Small intestine (tissue), 7 donors: ENCODE results near the gene MT2A. TPM values are rescaled to one million over a fixed set of nuclear protein-coding genes. Genes with fewer than 3 reads are reported as not detected.

Experiments used
- DNase-seq, 2 donors: peaks; one replicate each; pipeline versions ENCODE4 v3.0.0 to v3.0.0-alpha.2; 2013
- FAIRE-seq: peaks from 2 replicates; lab custom pipeline; 2012; peaks lifted over from hg19 to GRCh38; lab: Jason Lieb, UNC
- H3K27ac ChIP-seq, 3 donors: one replicate each; pipeline ENCODE4 v1.5.1; 2013; ENCODE audit warnings: low read length in 2 of 3, mild to moderate bottlenecking in 2 of 3, control low read depth in 1 of 3, inconsistent platforms in 1 of 3, low read depth in 1 of 3, moderate library complexity in 1 of 3
- H3K27me3 ChIP-seq, 3 donors: one replicate each; pipeline ENCODE4 v1.6.1; 2013; ENCODE audit warnings: low read length in 3 of 3, inconsistent platforms in 1 of 3; ENCODE audit not compliant: control insufficient read depth in 3 of 3, insufficient read depth in 3 of 3
- H3K36me3 ChIP-seq, 3 donors: one replicate each; pipeline ENCODE4 v1.6.1; 2013; ENCODE audit warnings: low read length in 3 of 3, inconsistent platforms in 1 of 3, low read depth in 1 of 3, mild to moderate bottlenecking in 1 of 3, moderate library complexity in 1 of 3; ENCODE audit not compliant: control insufficient read depth in 3 of 3, insufficient read depth in 2 of 3
- H3K4me1 ChIP-seq, 3 donors: one replicate each; pipeline ENCODE4 v1.6.1; 2013; ENCODE audit warnings: low read length in 2 of 3, inconsistent platforms in 1 of 3, low read depth in 1 of 3, mild to moderate bottlenecking in 1 of 3, moderate library complexity in 1 of 3; ENCODE audit not compliant: control insufficient read depth in 3 of 3, insufficient read depth in 2 of 3
- H3K4me3 ChIP-seq, 3 donors: one replicate each; pipeline ENCODE4 v1.5.1; 2013; ENCODE audit warnings: low read length in 3 of 3, control low read depth in 1 of 3, inconsistent platforms in 1 of 3, low read depth in 1 of 3, mild to moderate bottlenecking in 1 of 3, moderate library complexity in 1 of 3
- H3K9me3 ChIP-seq, 2 donors: one replicate each; pipeline ENCODE4 v1.6.1; 2013; ENCODE audit warnings: low read depth in 1 of 2, low read length in 1 of 2; ENCODE audit not compliant: control insufficient read depth in 2 of 2, insufficient read depth in 1 of 2
- WGBS, 3 donors: extraction: QIAGEN DNeasy Blood & Tissue Kit; methylation state at CpG; one replicate each; pipeline ENCODE4 v1.1.7; 2013; 5-methylcytosine and 5-hydroxymethylcytosine counted together
- polyA plus RNA-seq, 4 donors: library from polyadenylated mRNA; stranded (reverse) in 3 of 4; unstranded in 1 of 4; fragments of 200-250 nt in 3 of 4; fragments of 120-200 nt in 1 of 4; gene quantifications; one replicate each; pipeline versions ENCODE4 v1.2.1 to v1.2.3, GENCODE V29; 2013
- donor health status: healthy with polysubstance abuse.
- donor health status: control.
- donor health status: control.
- donor health status: Bipolar disorder and iron deficiency.
- donor health status: healthy.

The MT2A gene
- polyA plus RNA-seq, 4 donors = 133 to 464 (median 194) TPM

- no peaks in the 10 kb centered on the region for H3K36me3 ChIP-seq
- no peak for FAIRE-seq
- WGBS, 3 donors = 11 to 26% (median 13%) methylated on average over 16 of the region's 16 CpGs
- H3K27ac ChIP-seq = peak overlapping the region in 2 of 3 donors; percentile 39 to 95
- H3K27me3 ChIP-seq = peaks cover 0 to 15% (median 0%) of the 10 kb centered on the region in 3 donors
- peaks cover 0 to 3% (median 0%) of the 10 kb centered on the region in 3 donors for H3K4me1 ChIP-seq
- H3K4me3 ChIP-seq = peak overlapping the region in 2 of 3 donors; percentile 64 to 77
- DNase-seq = peak in 1 of 2 donors; percentile 48
- H3K9me3 ChIP-seq = no peaks in the 10 kb centered on the region
Observed at GRCh38 chr16:56625943-56626654, 17.7 kb downstream of the MT2A start.

GRCh38 chr16:56626685-56627084, 18.3 kb downstream of the MT2A start:
- 9 to 46% (median 19%) methylated on average over 7 of the region's 7 CpGs for WGBS, 3 donors
- Histone ChIP-seq H3K36me3 (no peaks in the 10 kb centered on the region), H3K9me3 (no peaks in the 10 kb centered on the region), H3K4me1 (peaks cover 0 to 3% (median 0%) of the 10 kb centered on the region in 3 donors), H3K27me3 (peaks cover 0 to 21% (median 0%) of the 10 kb centered on the region in 3 donors), H3K4me3 (peak overlapping the region in 1 of 3 donors; percentile 77), H3K27ac (peak overlapping the region in 1 of 3 donors; percentile 59)
- DNase-seq = no peak
- FAIRE-seq = no peak

GRCh38 chr16:56628486-56629350, 20.3 kb downstream of the MT2A start:
- no peak overlapping the region for H3K4me3 ChIP-seq
- no peak overlapping the region for H3K27ac ChIP-seq
- H3K27me3 ChIP-seq = peaks cover 0 to 42% (median 5%) of the 10 kb centered on the region in 3 donors
- H3K36me3 ChIP-seq = no peaks in the 10 kb centered on the region
- DNase-seq (no peak), FAIRE-seq (no peak)
- peaks cover 0 to 3% (median 0%) of the 10 kb centered on the region in 3 donors for H3K4me1 ChIP-seq
- no peaks in the 10 kb centered on the region for H3K9me3 ChIP-seq
- 70 to 75% (median 74%) methylated on average over 9 of the region's 9 CpGs for WGBS, 3 donors

DNA sequence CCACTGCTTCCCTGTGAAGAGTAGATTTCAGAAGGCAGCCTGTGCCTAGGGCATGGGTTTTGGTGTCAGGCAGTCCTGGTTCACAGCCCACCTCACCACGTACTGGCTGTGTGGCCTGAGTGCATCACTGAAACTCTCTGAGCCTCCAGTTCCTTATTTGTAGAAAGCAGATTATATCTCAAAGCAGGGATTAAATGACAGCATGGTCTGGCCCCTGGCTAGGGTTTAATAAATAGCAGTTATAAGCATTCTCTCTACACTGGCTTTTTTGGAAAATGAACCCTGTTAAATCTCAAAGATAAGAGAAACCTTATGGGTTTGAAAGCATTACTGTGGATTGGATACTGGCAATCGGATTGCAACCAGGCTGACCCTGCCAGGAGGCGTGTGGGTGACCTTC, 21.1 kb downstream of the MT2A start:
- 86 to 90% (median 89%) methylated on average over 3 of the region's 3 CpGs for WGBS, 3 donors
- no peak for DNase-seq
- no peak for FAIRE-seq
- no peaks in the 10 kb centered on the region for H3K9me3 ChIP-seq
- no peak overlapping the region for H3K27ac ChIP-seq
- peaks cover 0 to 50% (median 6%) of the 10 kb centered on the region in 3 donors for H3K27me3 ChIP-seq
- H3K4me1 ChIP-seq = peaks cover 0 to 3% (median 0%) of the 10 kb centered on the region in 3 donors
- H3K4me3 ChIP-seq = no peak overlapping the region
- H3K36me3 ChIP-seq = no peaks in the 10 kb centered on the region

DNA sequence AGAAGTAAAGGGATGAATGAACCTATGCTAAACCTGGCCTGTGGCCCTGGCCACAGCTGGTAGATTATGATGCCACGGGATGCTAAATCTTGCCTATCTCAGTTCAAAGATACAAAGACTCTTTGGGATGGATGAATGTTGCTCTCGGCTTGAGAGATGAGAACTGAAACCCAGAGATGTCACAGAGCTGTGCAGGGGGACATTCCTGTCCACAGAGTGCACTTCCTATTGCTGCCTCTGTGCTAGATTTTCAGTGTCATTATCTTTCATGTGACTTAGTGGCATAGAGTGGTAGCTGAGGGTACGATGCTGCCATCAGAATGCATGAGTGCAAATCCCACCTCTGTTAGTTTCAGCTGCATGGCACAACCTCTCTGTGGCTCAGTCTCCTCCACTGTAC, 21.8 kb downstream of the MT2A start:
- Histone ChIP-seq H3K27ac (no peak overlapping the region), H3K4me3 (no peak overlapping the region), H3K36me3 (no peaks in the 10 kb centered on the region), H3K4me1 (peaks cover 0 to 5% (median 3%) of the 10 kb centered on the region in 3 donors), H3K27me3 (peaks cover 0 to 56% (median 11%) of the 10 kb centered on the region in 3 donors), H3K9me3 (no peaks in the 10 kb centered on the region)
- FAIRE-seq (no peak), DNase-seq (no peak)
- WGBS, 3 donors = 64 to 73% (median 68%) methylated on average over 3 of the region's 3 CpGs

DNA sequence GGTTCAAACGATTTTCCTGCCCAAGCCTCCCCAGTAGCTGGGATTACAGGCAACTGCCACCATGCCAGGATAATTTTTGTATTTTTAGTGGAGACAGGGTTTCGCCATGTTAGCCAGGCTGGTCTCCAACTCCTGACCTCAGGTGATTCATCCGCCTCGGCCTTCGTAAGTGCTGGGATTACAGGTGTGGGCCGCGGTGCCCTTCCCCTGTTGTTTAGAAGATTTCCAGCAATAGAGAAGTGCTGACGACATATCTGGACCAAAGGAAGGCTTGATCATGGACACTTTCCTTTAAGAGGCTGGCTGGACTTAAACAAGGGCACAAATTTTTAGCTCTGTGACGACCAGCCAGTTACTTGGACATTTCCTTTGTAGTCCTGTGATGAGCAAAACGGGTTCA, 22.8 kb downstream of the MT2A start:
- 83 to 84% (median 84%) methylated on average over 10 of the region's 10 CpGs for WGBS, 3 donors
- no peaks in the 10 kb centered on the region for H3K36me3 ChIP-seq
- H3K4me1 ChIP-seq = peaks cover 0 to 7% (median 0%) of the 10 kb centered on the region in 3 donors
- peaks cover 0 to 60% (median 16%) of the 10 kb centered on the region in 3 donors for H3K27me3 ChIP-seq
- no peaks in the 10 kb centered on the region for H3K9me3 ChIP-seq
- H3K27ac ChIP-seq = no peak overlapping the region
- DNase-seq (no peak), FAIRE-seq (no peak)
- H3K4me3 ChIP-seq = no peak overlapping the region

DNA sequence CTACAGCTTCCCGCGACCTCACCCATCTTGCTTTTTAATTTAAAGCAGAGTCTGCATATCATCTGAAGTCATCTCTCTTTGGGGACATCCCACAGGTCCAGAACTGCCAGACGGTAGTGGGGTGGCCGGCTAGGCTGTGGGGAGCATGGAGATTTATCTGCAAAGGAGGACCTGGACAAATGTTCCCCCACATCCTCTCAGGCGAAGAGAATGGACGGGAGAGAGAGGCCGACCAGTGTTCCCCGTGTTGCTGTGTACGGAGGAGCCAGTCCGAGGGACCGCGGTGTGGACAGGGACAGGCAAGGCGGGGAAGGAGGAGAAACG, 23.4 kb downstream of the MT2A start:
- Histone ChIP-seq H3K4me3 (peak overlapping the region in 2 of 3 donors; percentile 42 to 45), H3K27ac (peak overlapping the region in 1 of 3 donors; percentile 62), H3K36me3 (no peaks in the 10 kb centered on the region), H3K27me3 (peaks cover 0 to 64% (median 19%) of the 10 kb centered on the region in 3 donors), H3K9me3 (no peaks in the 10 kb centered on the region), H3K4me1 (peaks cover 0 to 7% (median 0%) of the 10 kb centered on the region in 3 donors)
- FAIRE-seq (no peak), DNase-seq (no peak)
- WGBS, 3 donors = 21 to 25% (median 25%) methylated on average over 14 of the region's 14 CpGs

- H3K4me3 ChIP-seq = peak within 1 kb of the TSS in 2 of 3 donors; percentile 42 to 45
- 2 to 3% (median 3%) methylated on average over 32 to 61 of the region's 61 CpGs for WGBS, 3 donors
- FAIRE-seq = no peak
Observed at GRCh38 chr16:56632156-56632847, 23.9 kb downstream of the MT2A start, which contains the start of gene MT1M. Gene MT1M (plus strand): TSS chr16:56632659. CDS start chr16:56632732, 73 bp downstream.

More at GRCh38 chr16:56632156-56632847, 23.9 kb downstream of the MT2A start, which contains the start of gene MT1M:
- Histone ChIP-seq H3K27ac (peak within 1 kb of the TSS in 1 of 3 donors; percentile 64), H3K36me3 (no peaks in the 10 kb centered on the region), H3K9me3 (no peaks in the 10 kb centered on the region), H3K27me3 (peaks cover 0 to 66% (median 19%) of the 10 kb centered on the region in 3 donors), H3K4me1 (peaks cover 0 to 7% (median 0%) of the 10 kb centered on the region in 3 donors)
- DNase-seq = peak in 1 of 2 donors; percentile 37
